Measurements from ENCODE around the gene EYS.

- no peak for TF ChIP-seq POLR2A (IDR thresholded peaks at IDR 0.05; ENCODE audit: low read depth)
- no peak for TF ChIP-seq CTCF (IDR thresholded peaks at IDR 0.05)
These were observed 1671.9 kb downstream of the EYS start for GRCh38 chr6:64034910-64035655.
